Measurements from ENCODE around the gene KCTD12. TPM values are rescaled to one million over a fixed set of nuclear protein-coding genes. Genes with fewer than 3 reads are reported as not detected.

The KCTD12 gene
- total RNA-seq, 4 donors from 2014 or later = 27.9 to 59.3 (median 37.8) TPM

DNA sequence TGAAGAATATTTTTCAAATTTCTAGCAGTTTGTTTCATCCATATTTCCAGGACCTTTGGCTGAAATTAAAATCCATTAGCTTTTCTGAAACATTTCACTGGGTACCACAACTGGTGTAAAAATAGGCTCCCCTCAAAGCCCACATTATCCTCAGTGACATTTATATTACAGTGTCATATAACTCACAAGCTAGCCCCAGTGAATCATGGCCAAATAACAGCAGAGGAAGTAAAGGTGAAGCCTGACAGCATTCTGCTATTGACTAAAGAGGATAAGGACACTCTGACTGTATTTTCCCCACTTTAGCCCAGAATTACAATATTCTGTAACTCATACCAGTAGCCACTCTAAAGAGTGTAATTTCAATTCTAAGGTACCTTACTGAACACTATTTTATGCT is 21.9 kb downstream of the KCTD12 start:
- Histone ChIP-seq H3K36me3 (no peaks in the 10 kb centered on the region), H3K4me1 (no peaks in the 10 kb centered on the region), H3K4me3 (replicated peaks in 1 of 3) (no peak overlapping the region), H3K27me3 (no peaks in the 10 kb centered on the region), H3K27ac (no peak overlapping the region), H3K9me3 (no peaks in the 10 kb centered on the region)
- DNase-seq = no peak
- TF ChIP-seq CTCF (IDR thresholded peaks at IDR 0.05) (no peak), POLR2A (IDR thresholded peaks at IDR 0.05) (no peak)
- intact Hi-C loops (cut with DNase I) = no loop called here

DNA sequence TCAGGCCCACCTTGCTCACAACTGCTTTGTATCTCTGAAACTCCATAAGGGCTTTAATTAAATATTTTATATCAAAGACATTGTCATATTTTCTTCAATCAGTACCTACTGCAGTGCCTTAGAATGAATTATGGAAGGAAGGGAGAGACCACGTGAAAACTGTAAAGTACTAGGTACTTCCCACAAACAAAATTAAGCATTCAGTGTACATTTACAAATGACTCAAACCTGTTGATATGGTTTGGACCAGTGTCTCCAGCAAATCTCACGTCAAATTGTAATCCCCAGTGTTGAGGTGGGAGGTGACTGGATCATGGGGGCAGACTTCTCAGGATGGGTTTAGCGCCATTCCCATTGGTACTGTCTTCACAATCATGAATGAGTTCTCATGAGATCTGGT is 23.2 kb downstream of the KCTD12 start:
- 90 to 96% methylated on average over 3 of the region's 3 CpGs for WGBS, 2 donors
- Histone ChIP-seq H3K27ac (no peak overlapping the region), H3K4me1 (no peaks in the 10 kb centered on the region), H3K27me3 (no peaks in the 10 kb centered on the region), H3K4me3 (replicated peaks in 1 of 3) (no peak overlapping the region), H3K36me3 (no peaks in the 10 kb centered on the region), H3K9me3 (no peaks in the 10 kb centered on the region)
- no peak for TF ChIP-seq POLR2A (IDR thresholded peaks at IDR 0.05)
- intact Hi-C loops (cut with DNase I) = no loop called here
- no peak for DNase-seq

DNA sequence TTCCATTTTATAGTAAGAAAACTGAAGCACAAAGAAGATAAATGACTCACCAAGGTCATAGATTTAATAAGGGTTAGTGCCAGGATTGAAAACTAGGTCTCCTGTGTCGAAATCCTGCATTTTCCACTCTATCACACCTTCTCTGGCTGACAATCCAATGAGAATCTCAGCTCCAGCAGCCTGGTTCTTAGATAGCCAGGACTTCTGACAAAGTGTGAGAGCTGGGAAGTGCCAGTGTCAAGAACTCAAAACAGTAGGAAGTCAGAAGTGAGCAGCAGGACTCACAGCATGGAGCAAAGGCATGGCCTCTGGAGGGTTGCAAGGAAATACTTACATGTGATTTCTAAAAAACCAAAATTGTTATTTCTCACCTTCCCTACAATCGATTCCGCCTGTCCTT is 24.3 kb downstream of the KCTD12 start:
- intact Hi-C loops (cut with DNase I) = no loop called here
- 85 to 86% methylated on average over 3 of the region's 3 CpGs for WGBS, 2 donors

GRCh38 chr13:76860706-76861105 is 25.5 kb downstream of the KCTD12 start:
- H3K4me1 ChIP-seq = no peaks in the 10 kb centered on the region
- WGBS, 2 donors = 89 to 97% methylated on average over 2 of the region's 2 CpGs
- no peaks in the 10 kb centered on the region for H3K9me3 ChIP-seq
- H3K4me3 ChIP-seq (replicated peaks in 1 of 3) = no peak overlapping the region
- no peaks in the 10 kb centered on the region for H3K27me3 ChIP-seq
- no peaks in the 10 kb centered on the region for H3K36me3 ChIP-seq
- H3K27ac ChIP-seq = no peak overlapping the region
- intact Hi-C loops (cut with DNase I) = no loop called here
- DNase-seq = no peak
- TF ChIP-seq CTCF (IDR thresholded peaks at IDR 0.05) (no peak), POLR2A (IDR thresholded peaks at IDR 0.05) (no peak)

More for the DNA sequence above, 24.3 kb downstream of the KCTD12 start:
- Histone ChIP-seq H3K9me3 (no peaks in the 10 kb centered on the region), H3K36me3 (no peaks in the 10 kb centered on the region), H3K27me3 (no peaks in the 10 kb centered on the region), H3K4me3 (replicated peaks in 1 of 3) (no peak overlapping the region), H3K4me1 (no peaks in the 10 kb centered on the region), H3K27ac (no peak overlapping the region)
- DNase-seq = no peak
- no peak for TF ChIP-seq CTCF (IDR thresholded peaks at IDR 0.05)
- no peak for TF ChIP-seq POLR2A (IDR thresholded peaks at IDR 0.05)

- Histone ChIP-seq H3K4me1 (no peaks in the 10 kb centered on the region), H3K36me3 (no peaks in the 10 kb centered on the region), H3K4me3 (replicated peaks in 1 of 3) (no peak overlapping the region), H3K27ac (no peak overlapping the region), H3K9me3 (no peaks in the 10 kb centered on the region), H3K27me3 (no peaks in the 10 kb centered on the region)
- intact Hi-C loops (cut with DNase I) = no loop called here
- DNase-seq = no peak
- 96 to 98% methylated on average over 1 of the region's 1 CpG for WGBS, 2 donors
- no peak for TF ChIP-seq CTCF (IDR thresholded peaks at IDR 0.05)
- TF ChIP-seq POLR2A (IDR thresholded peaks at IDR 0.05) = no peak
Measured at GRCh38 chr13:76854894-76855293, 31.3 kb downstream of the KCTD12 start.
